GM23338 (cell line): ENCODE results near the gene CKB. TPM values are rescaled to one million over a fixed set of nuclear protein-coding genes. Genes with fewer than 3 reads are reported as not detected.

Source experiments
- ATAC-seq: fragments of 200-7000 bp; cut with Tn5 transposase; 3 replicates; pipeline ENCODE4 v1.9.1; 2020
- DNase-seq: peaks from one replicate; pipeline ENCODE4 v3.0.0-alpha.2; 2015; ENCODE audit warnings: low spot score
- H2AFZ ChIP-seq: fragments of 200-600 bp; sonication (generic); 2 replicates; pipeline ENCODE4 v1.8.0; 2016; ENCODE audit warnings: antibody characterized with exemption, mild to moderate bottlenecking, moderate library complexity
- H3F3A ChIP-seq: fragments of 200-600 bp; sonication (generic); replicated peaks from 2 replicates; pipeline ENCODE4 v1.8.0; 2017; ENCODE audit warnings: antibody characterized with exemption, mixed run types, low read depth
- H3K27ac ChIP-seq: fragments of 200-600 bp; sonication (generic); 2 replicates; pipeline ENCODE4 v1.6.1; 2016; ENCODE audit warnings: low read depth
- H3K27me3 ChIP-seq: fragments of 200-600 bp; sonication (generic); 2 replicates; pipeline ENCODE4 v1.8.0; 2016; ENCODE audit warnings: mild to moderate bottlenecking, mixed run types, moderate library complexity; ENCODE audit not compliant: insufficient read depth
- H3K36me3 ChIP-seq: fragments of 200-600 bp; sonication (generic); 2 replicates; pipeline ENCODE4 v1.8.0; 2016; ENCODE audit warnings: mild to moderate bottlenecking; ENCODE audit not compliant: insufficient read depth
- H3K4me1 ChIP-seq: fragments of 200-600 bp; sonication (generic); 2 replicates; pipeline ENCODE4 v1.8.0; 2016; ENCODE audit warnings: mild to moderate bottlenecking, moderate library complexity; ENCODE audit not compliant: insufficient read depth
- H3K4me2 ChIP-seq: fragments of 200-600 bp; sonication (generic); 2 replicates; pipeline ENCODE4 v1.7.1; 2017; ENCODE audit warnings: mixed run types
- H3K4me3 ChIP-seq: fragments of 200-600 bp; sonication (generic); 2 replicates; pipeline ENCODE4 v1.6.1; 2016; ENCODE audit warnings: mixed run types
- H3K79me2 ChIP-seq: fragments of 200-600 bp; sonication (generic); replicated peaks from 2 replicates; pipeline ENCODE4 v1.8.0; 2017; ENCODE audit warnings: mild to moderate bottlenecking; ENCODE audit not compliant: insufficient read depth
- H3K9me2 ChIP-seq: fragments of 200-600 bp; sonication (generic); 2 replicates; pipeline ENCODE4 v1.8.0; 2017; ENCODE audit not compliant: insufficient read depth
- H4K20me1 ChIP-seq: fragments of 200-600 bp; sonication (generic); replicated peaks from 2 replicates; pipeline ENCODE4 v1.8.0; 2017; ENCODE audit warnings: mild to moderate bottlenecking; ENCODE audit not compliant: insufficient read depth
- H3K27ac Mint-ChIP-seq: 2 replicates; pipeline ENCODE4 v1.8.0; 2020; ENCODE audit warnings: inconsistent platforms, mild to moderate bottlenecking, moderate library complexity, mixed read lengths
- H3K27me3 Mint-ChIP-seq: 3 replicates; pipeline ENCODE4 v1.8.0; 2022; ENCODE audit warnings: low read depth, mild to moderate bottlenecking, moderate library complexity, mixed read lengths, inconsistent platforms; ENCODE audit not compliant: insufficient read depth, poor library complexity
- H3K36me3 Mint-ChIP-seq: 3 replicates; pipeline ENCODE4 v1.8.0; 2021; ENCODE audit warnings: low read depth, mild to moderate bottlenecking, inconsistent platforms, moderate library complexity, mixed read lengths
- H3K4me1 Mint-ChIP-seq: 3 replicates; pipeline ENCODE4 v1.8.0; 2020; ENCODE audit warnings: mild to moderate bottlenecking, inconsistent platforms, mixed read lengths
- H3K4me3 Mint-ChIP-seq: 3 replicates; pipeline ENCODE4 v1.8.0; 2021; ENCODE audit warnings: moderate library complexity, mild to moderate bottlenecking, inconsistent platforms, mixed read lengths
- H3K9me3 Mint-ChIP-seq: 3 replicates; pipeline ENCODE4 v1.8.0; 2020; ENCODE audit warnings: moderate library complexity, mild to moderate bottlenecking, inconsistent platforms, mixed read lengths
- CREB1 ChIP-seq: fragments of 250-450 bp; sonication (Bioruptor Pico); IDR thresholded peaks from 2 replicates; pipeline ENCODE4 v1.5.0; 2020; ENCODE audit warnings: low read depth, mild to moderate bottlenecking, moderate library complexity
- JUNB ChIP-seq: IDR thresholded peaks from one replicate; pipeline ENCODE4 v1.6.1; 2016; ENCODE audit warnings: antibody characterized with exemption; ENCODE audit not compliant: unreplicated experiment
- STAT1 ChIP-seq: IDR thresholded peaks from one replicate; pipeline ENCODE4 v1.6.1; 2016; ENCODE audit warnings: antibody characterized with exemption; ENCODE audit not compliant: unreplicated experiment
- ZNF331 ChIP-seq: fragments of 250-450 bp; sonication (Bioruptor Pico); IDR thresholded peaks from 2 replicates; pipeline ENCODE4 v1.5.0; 2020; ENCODE audit warnings: low read depth, mild to moderate bottlenecking, moderate library complexity
- polyA plus RNA-seq: library from polyadenylated mRNA; unstranded; fragments of >200 nt; fragmentation: Nextera tagmentation; extraction: Ambion mirVana; gene quantifications from 2 replicates; pipeline ENCODE4 v1.2.1, GENCODE V29; 2016
- total RNA-seq: library from RNA; depleted of rRNA; stranded (reverse); fragments of >200 nt; shearing (Covaris generic); gene quantifications from 2 replicates; pipeline ENCODE4 v1.2.3, GENCODE V29; 2014
- TF ChIP-seq, protein P1 (sequence below): IDR thresholded peaks from 2 replicates; pipeline ENCODE4 v1.6.1; 2016; ENCODE audit warnings: antibody characterized with exemption
- TF ChIP-seq, protein P2 (sequence below), 2 experiments: fragments of 200-600 bp in 1 of 2; sonication (generic) in 1 of 2; conservative IDR thresholded peaks; 2 replicates each; pipeline versions ENCODE4 v1.5.1 to v1.6.1; 2016 to 2017; ENCODE audit warnings: antibody characterized with exemption in 2 of 2, low read depth in 2 of 2, mild to moderate bottlenecking in 2 of 2, moderate library complexity in 1 of 2
- TF ChIP-seq, protein P3 (sequence below): IDR thresholded peaks from one replicate; pipeline ENCODE4 v1.6.1; 2018; ENCODE audit warnings: antibody characterized with exemption; ENCODE audit not compliant: unreplicated experiment
- TF ChIP-seq, protein P4 (sequence below): fragments of 250-450 bp; sonication (Bioruptor Pico); IDR thresholded peaks from 2 replicates; pipeline ENCODE4 v1.5.0; 2020; ENCODE audit warnings: mild to moderate bottlenecking, moderate library complexity

Gene CKB
- total and polyA plus RNA-seq, 2 experiments from 2014 or later = 604 to 852 TPM

DNA sequence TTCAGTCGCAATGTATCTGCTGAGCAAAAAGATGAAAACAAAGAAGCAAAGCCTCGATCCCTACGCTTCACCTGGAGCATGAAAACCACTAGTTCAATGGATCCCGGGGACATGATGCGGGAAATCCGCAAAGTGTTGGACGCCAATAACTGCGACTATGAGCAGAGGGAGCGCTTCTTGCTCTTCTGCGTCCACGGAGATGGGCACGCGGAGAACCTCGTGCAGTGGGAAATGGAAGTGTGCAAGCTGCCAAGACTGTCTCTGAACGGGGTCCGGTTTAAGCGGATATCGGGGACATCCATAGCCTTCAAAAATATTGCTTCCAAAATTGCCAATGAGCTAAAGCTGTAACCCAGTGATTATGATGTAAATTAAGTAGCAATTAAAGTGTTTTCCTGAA lies 19.8 kb downstream of the CKB start:
- Histone ChIP-seq H3K4me2 (no peak overlapping the region), H3K4me3 (no peak overlapping the region), H3K9me2 (no peaks in the 10 kb centered on the region), H4K20me1 (no peaks in the 10 kb centered on the region; the same call in none of the 2 replicates), H3K4me1 (no peaks in the 10 kb centered on the region), H3K36me3 (peaks cover 21% of the 10 kb centered on the region), H3K79me2 (peaks cover 5% of the 10 kb centered on the region; the same call in 1 of the 2 replicates), H3K27me3 (no peaks in the 10 kb centered on the region), H3K27ac (peak overlapping the region; percentile 1; the same call in 1 of the 2 replicates), H2AFZ (no peak overlapping the region), H3F3A (peaks cover 14% of the 10 kb centered on the region; the same call in 1 of the 2 replicates)
- Mint-ChIP-seq H3K27me3 (peaks cover 5% of the 10 kb centered on the region), H3K27ac (no peak overlapping the region), H3K4me1 (peaks cover 4% of the 10 kb centered on the region; the same call in 2 of the 3 replicates), H3K9me3 (no peaks in the 10 kb centered on the region), H3K36me3 (peaks cover 49% of the 10 kb centered on the region), H3K4me3 (no peak overlapping the region)
- ATAC-seq (no peak), DNase-seq (no peak)
- TF ChIP-seq, protein P1, sequence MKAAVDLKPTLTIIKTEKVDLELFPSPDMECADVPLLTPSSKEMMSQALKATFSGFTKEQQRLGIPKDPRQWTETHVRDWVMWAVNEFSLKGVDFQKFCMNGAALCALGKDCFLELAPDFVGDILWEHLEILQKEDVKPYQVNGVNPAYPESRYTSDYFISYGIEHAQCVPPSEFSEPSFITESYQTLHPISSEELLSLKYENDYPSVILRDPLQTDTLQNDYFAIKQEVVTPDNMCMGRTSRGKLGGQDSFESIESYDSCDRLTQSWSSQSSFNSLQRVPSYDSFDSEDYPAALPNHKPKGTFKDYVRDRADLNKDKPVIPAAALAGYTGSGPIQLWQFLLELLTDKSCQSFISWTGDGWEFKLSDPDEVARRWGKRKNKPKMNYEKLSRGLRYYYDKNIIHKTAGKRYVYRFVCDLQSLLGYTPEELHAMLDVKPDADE = no peak
- TF ChIP-seq JUNB (no peak), ZNF331 (CRISPR knock-in tag) (no peak), STAT1 (no peak), CREB1 (no peak)
- TF ChIP-seq, protein P2, sequence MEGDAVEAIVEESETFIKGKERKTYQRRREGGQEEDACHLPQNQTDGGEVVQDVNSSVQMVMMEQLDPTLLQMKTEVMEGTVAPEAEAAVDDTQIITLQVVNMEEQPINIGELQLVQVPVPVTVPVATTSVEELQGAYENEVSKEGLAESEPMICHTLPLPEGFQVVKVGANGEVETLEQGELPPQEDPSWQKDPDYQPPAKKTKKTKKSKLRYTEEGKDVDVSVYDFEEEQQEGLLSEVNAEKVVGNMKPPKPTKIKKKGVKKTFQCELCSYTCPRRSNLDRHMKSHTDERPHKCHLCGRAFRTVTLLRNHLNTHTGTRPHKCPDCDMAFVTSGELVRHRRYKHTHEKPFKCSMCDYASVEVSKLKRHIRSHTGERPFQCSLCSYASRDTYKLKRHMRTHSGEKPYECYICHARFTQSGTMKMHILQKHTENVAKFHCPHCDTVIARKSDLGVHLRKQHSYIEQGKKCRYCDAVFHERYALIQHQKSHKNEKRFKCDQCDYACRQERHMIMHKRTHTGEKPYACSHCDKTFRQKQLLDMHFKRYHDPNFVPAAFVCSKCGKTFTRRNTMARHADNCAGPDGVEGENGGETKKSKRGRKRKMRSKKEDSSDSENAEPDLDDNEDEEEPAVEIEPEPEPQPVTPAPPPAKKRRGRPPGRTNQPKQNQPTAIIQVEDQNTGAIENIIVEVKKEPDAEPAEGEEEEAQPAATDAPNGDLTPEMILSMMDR (conservative IDR thresholded peaks at IDR 0.05; ENCODE audit: low read depth in 2 of 2) = no peak
- TF ChIP-seq, protein P3, sequence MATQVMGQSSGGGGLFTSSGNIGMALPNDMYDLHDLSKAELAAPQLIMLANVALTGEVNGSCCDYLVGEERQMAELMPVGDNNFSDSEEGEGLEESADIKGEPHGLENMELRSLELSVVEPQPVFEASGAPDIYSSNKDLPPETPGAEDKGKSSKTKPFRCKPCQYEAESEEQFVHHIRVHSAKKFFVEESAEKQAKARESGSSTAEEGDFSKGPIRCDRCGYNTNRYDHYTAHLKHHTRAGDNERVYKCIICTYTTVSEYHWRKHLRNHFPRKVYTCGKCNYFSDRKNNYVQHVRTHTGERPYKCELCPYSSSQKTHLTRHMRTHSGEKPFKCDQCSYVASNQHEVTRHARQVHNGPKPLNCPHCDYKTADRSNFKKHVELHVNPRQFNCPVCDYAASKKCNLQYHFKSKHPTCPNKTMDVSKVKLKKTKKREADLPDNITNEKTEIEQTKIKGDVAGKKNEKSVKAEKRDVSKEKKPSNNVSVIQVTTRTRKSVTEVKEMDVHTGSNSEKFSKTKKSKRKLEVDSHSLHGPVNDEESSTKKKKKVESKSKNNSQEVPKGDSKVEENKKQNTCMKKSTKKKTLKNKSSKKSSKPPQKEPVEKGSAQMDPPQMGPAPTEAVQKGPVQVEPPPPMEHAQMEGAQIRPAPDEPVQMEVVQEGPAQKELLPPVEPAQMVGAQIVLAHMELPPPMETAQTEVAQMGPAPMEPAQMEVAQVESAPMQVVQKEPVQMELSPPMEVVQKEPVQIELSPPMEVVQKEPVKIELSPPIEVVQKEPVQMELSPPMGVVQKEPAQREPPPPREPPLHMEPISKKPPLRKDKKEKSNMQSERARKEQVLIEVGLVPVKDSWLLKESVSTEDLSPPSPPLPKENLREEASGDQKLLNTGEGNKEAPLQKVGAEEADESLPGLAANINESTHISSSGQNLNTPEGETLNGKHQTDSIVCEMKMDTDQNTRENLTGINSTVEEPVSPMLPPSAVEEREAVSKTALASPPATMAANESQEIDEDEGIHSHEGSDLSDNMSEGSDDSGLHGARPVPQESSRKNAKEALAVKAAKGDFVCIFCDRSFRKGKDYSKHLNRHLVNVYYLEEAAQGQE = no peak

DNA sequence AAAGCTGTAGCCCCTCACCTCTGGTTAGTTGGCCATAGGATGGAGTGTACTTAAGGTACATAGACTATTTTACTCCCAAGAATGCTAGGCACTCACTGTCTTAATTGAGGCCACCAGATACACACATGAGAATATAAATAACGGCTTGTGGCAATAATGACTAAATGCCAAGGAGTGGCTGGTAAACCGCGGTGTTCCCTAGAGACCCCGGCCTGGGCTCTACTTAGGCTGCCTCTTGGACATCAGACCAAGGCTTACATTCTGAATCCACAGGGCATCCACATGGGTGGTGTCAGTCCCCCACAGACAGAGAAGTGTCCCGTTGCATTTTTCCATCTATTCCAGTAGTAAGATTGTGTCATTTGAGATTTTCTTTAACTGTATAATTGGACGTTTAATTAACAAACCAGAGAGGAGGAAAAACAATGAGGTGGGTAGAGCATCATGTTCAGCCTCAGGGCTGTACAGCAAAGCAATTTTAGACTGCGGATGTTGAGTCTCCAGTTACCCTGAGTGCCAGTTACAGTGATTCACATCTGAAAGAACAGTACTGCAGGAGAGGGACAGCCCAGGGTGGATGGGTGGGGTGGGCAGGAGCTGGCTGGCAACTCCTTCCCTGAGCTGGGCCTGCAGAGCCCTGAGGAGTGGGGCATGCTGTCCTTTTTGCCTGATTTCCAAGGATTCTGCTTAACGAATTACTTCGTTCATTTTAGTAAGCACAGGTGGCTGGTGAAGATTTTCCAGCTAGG lies 20.5 kb downstream of the CKB start:
- peaks cover 21% of the 10 kb centered on the region for H3K36me3 ChIP-seq
- no peaks in the 10 kb centered on the region; the same call in 1 of the 2 replicates for H4K20me1 ChIP-seq
- ATAC-seq (no peak), DNase-seq (no peak)
- peaks cover 5% of the 10 kb centered on the region for H3K27me3 Mint-ChIP-seq
- H3K27me3 ChIP-seq = no peaks in the 10 kb centered on the region
- H3K36me3 Mint-ChIP-seq = peaks cover 49% of the 10 kb centered on the region
- peak overlapping the region; percentile 1; the same call in 1 of the 2 replicates for H3K27ac ChIP-seq
- H3F3A ChIP-seq = peaks cover 14% of the 10 kb centered on the region; the same call in 1 of the 2 replicates
- no peak overlapping the region for H3K4me3 ChIP-seq
- H3K4me1 ChIP-seq = no peaks in the 10 kb centered on the region
- H3K4me3 Mint-ChIP-seq = no peak overlapping the region
- no peaks in the 10 kb centered on the region for H3K9me2 ChIP-seq
- no peak overlapping the region for H3K4me2 ChIP-seq
- H2AFZ ChIP-seq = no peak overlapping the region
- H3K79me2 ChIP-seq = peaks cover 5% of the 10 kb centered on the region; the same call in 1 of the 2 replicates
- H3K4me1 Mint-ChIP-seq = peaks cover 4% of the 10 kb centered on the region; the same call in 2 of the 3 replicates
- H3K9me3 Mint-ChIP-seq = no peaks in the 10 kb centered on the region
- no peak overlapping the region; the same call in 1 of the 2 replicates for H3K27ac Mint-ChIP-seq
- TF ChIP-seq, protein P4, sequence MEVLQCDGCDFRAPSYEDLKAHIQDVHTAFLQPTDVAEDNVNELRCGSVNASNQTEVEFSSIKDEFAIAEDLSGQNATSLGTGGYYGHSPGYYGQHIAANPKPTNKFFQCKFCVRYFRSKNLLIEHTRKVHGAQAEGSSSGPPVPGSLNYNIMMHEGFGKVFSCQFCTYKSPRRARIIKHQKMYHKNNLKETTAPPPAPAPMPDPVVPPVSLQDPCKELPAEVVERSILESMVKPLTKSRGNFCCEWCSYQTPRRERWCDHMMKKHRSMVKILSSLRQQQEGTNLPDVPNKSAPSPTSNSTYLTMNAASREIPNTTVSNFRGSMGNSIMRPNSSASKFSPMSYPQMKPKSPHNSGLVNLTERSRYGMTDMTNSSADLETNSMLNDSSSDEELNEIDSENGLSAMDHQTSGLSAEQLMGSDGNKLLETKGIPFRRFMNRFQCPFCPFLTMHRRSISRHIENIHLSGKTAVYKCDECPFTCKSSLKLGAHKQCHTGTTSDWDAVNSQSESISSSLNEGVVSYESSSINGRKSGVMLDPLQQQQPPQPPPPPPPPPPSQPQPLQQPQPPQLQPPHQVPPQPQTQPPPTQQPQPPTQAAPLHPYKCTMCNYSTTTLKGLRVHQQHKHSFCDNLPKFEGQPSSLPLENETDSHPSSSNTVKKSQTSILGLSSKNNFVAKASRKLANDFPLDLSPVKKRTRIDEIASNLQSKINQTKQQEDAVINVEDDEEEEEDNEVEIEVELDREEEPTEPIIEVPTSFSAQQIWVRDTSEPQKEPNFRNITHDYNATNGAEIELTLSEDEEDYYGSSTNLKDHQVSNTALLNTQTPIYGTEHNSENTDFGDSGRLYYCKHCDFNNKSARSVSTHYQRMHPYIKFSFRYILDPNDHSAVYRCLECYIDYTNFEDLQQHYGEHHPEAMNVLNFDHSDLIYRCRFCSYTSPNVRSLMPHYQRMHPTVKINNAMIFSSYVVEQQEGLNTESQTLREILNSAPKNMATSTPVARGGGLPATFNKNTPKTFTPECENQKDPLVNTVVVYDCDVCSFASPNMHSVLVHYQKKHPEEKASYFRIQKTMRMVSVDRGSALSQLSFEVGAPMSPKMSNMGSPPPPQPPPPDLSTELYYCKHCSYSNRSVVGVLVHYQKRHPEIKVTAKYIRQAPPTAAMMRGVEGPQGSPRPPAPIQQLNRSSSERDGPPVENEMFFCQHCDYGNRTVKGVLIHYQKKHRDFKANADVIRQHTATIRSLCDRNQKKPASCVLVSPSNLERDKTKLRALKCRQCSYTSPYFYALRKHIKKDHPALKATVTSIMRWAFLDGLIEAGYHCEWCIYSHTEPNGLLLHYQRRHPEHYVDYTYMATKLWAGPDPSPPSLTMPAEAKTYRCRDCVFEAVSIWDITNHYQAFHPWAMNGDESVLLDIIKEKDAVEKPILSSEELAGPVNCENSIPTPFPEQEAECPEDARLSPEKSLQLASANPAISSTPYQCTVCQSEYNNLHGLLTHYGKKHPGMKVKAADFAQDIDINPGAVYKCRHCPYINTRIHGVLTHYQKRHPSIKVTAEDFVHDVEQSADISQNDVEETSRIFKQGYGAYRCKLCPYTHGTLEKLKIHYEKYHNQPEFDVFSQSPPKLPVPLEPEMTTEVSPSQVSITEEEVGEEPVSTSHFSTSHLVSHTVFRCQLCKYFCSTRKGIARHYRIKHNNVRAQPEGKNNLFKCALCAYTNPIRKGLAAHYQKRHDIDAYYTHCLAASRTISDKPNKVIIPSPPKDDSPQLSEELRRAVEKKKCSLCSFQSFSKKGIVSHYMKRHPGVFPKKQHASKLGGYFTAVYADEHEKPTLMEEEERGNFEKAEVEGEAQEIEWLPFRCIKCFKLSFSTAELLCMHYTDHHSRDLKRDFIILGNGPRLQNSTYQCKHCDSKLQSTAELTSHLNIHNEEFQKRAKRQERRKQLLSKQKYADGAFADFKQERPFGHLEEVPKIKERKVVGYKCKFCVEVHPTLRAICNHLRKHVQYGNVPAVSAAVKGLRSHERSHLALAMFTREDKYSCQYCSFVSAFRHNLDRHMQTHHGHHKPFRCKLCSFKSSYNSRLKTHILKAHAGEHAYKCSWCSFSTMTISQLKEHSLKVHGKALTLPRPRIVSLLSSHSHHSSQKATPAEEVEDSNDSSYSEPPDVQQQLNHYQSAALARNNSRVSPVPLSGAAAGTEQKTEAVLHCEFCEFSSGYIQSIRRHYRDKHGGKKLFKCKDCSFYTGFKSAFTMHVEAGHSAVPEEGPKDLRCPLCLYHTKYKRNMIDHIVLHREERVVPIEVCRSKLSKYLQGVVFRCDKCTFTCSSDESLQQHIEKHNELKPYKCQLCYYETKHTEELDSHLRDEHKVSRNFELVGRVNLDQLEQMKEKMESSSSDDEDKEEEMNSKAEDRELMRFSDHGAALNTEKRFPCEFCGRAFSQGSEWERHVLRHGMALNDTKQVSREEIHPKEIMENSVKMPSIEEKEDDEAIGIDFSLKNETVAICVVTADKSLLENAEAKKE (CRISPR knock-in tag) = no peak
